Endothelial cell (in vitro differentiated cells): Measurements from ENCODE around the gene RSL24D1. TPM values are rescaled to one million over a fixed set of nuclear protein-coding genes. Genes with fewer than 3 reads are reported as not detected.
"Not testable (repeated sequence)": the region's sequence is repeated elsewhere in the genome, so short reads cannot be mapped to it uniquely, and the experiment has no call there.

Source experiments
- DNase-seq: peaks from one replicate; pipeline ENCODE4 v3.0.0; 2021; ENCODE audit warnings: low spot score
- H3K27ac Mint-ChIP-seq: one replicate; pipeline ENCODE4 v1.8.0; 2021; ENCODE audit warnings: mixed read lengths, inconsistent platforms; ENCODE audit not compliant: unreplicated experiment
- H3K27me3 Mint-ChIP-seq: one replicate; pipeline ENCODE4 v1.8.0; 2021; ENCODE audit warnings: mild to moderate bottlenecking, moderate library complexity, mixed read lengths, inconsistent platforms; ENCODE audit not compliant: unreplicated experiment
- H3K36me3 Mint-ChIP-seq: one replicate; pipeline ENCODE4 v1.8.0; 2021; ENCODE audit warnings: mild to moderate bottlenecking, low read depth, mixed read lengths, inconsistent platforms; ENCODE audit not compliant: unreplicated experiment
- H3K4me1 Mint-ChIP-seq: one replicate; pipeline ENCODE4 v1.8.0; 2021; ENCODE audit warnings: mild to moderate bottlenecking, mixed read lengths, inconsistent platforms; ENCODE audit not compliant: unreplicated experiment
- H3K4me3 Mint-ChIP-seq: one replicate; pipeline ENCODE4 v1.8.0; 2021; ENCODE audit warnings: mild to moderate bottlenecking, mixed read lengths, inconsistent platforms; ENCODE audit not compliant: unreplicated experiment
- H3K9me3 Mint-ChIP-seq: one replicate; pipeline ENCODE4 v1.8.0; 2021; ENCODE audit warnings: mixed read lengths, inconsistent platforms; ENCODE audit not compliant: unreplicated experiment
- total RNA-seq: library from RNA; stranded (reverse); fragmentation: NEBNext Ultra II Directional; extraction: Animal tissue kit (Norgen Biotek cat#: 25700); gene quantifications from one replicate; pipeline ENCODE4 v1.2.1, GENCODE V29; 2021; ENCODE audit not compliant: unreplicated experiment
- TF ChIP-seq, protein P1 (sequence below): fragments of 200-600 bp; sonication (generic); IDR thresholded peaks from one replicate; pipeline ENCODE4 v1.5.0; 2021; ENCODE audit warnings: antibody characterized with exemption; ENCODE audit not compliant: unreplicated experiment

Gene RSL24D1
- total RNA-seq, 1 donor from 2014 or later = 58.0 TPM

DNA sequence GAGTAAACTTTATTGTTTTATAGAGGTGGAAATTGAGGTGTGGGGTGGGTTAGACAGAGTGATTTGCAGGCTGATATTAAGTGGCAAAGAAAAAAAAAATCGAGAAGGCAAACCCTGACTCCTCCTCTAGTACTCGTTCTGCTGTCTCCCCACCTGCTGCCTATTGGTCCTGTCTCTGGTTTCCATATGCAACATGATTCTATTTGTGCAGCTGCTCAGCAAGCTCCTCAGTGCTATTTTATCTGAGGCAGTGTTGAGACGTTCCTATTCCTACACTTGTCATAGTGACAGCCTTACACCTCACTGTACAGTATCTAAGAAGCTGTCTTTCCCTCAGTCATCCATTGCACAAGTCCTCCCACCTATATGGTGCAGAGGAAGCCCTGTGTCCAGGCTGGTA, 45.1 kb downstream of the RSL24D1 start:
- H3K27ac Mint-ChIP-seq = no peak overlapping the region

DNA sequence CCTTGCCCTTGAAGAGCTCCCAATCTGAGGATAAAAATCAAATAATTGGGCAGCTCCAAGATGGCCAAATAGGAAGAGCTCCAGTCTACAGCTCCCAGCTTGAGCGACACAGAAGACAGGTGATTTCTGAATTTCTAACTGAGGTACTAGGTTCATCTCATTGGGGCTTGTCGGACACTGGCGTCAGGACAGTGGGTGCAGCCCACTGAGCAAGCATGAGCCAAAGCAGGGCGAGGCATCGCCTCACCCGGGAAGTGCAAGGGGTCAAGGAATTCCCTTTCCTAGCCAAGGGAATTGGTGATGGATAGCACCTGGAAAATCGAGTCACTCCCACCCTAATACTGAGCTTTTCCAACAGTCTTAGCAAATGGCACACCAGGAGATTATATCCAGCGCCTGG, 53.6 kb downstream of the RSL24D1 start:
- not testable (repeated sequence) for DNase-seq, H3K4me3 Mint-ChIP-seq, H3K4me1 Mint-ChIP-seq, H3K9me3 Mint-ChIP-seq, H3K27me3 Mint-ChIP-seq, H3K27ac Mint-ChIP-seq, H3K36me3 Mint-ChIP-seq

More for the DNA sequence above, 45.1 kb downstream of the RSL24D1 start:
- no peaks in the 10 kb centered on the region for H3K36me3 Mint-ChIP-seq
- H3K4me1 Mint-ChIP-seq = no peaks in the 10 kb centered on the region
- H3K9me3 Mint-ChIP-seq = no peaks in the 10 kb centered on the region
- H3K27me3 Mint-ChIP-seq = peaks cover 6% of the 10 kb centered on the region
- H3K4me3 Mint-ChIP-seq = no peak overlapping the region
- TF ChIP-seq, protein P1, sequence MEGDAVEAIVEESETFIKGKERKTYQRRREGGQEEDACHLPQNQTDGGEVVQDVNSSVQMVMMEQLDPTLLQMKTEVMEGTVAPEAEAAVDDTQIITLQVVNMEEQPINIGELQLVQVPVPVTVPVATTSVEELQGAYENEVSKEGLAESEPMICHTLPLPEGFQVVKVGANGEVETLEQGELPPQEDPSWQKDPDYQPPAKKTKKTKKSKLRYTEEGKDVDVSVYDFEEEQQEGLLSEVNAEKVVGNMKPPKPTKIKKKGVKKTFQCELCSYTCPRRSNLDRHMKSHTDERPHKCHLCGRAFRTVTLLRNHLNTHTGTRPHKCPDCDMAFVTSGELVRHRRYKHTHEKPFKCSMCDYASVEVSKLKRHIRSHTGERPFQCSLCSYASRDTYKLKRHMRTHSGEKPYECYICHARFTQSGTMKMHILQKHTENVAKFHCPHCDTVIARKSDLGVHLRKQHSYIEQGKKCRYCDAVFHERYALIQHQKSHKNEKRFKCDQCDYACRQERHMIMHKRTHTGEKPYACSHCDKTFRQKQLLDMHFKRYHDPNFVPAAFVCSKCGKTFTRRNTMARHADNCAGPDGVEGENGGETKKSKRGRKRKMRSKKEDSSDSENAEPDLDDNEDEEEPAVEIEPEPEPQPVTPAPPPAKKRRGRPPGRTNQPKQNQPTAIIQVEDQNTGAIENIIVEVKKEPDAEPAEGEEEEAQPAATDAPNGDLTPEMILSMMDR = no peak
- DNase-seq = no peak

DNA sequence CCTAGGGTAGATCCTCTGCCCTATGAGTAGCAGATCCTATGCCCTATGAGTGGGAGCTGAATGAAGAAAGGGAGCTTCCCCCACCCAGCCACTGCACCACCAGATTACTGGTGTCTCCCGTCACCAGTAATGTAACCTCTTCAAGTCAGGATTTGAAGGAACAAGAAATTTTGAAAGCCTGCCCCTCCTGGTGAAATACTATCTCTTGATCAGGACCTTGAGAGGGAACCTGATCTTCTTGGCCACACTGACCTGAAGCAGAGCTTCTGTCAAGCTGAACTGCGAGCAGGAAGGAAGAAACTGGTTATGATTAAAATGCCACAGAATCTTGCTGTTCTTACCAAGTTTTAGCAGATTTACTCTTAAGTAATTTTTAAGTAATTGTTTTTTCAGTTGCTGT, 62.8 kb downstream of the RSL24D1 start:
- Mint-ChIP-seq H3K9me3 (peaks cover 4% of the 10 kb centered on the region), H3K4me3 (no peak overlapping the region), H3K4me1 (peaks cover 5% of the 10 kb centered on the region), H3K36me3 (no peaks in the 10 kb centered on the region), H3K27ac (no peak overlapping the region), H3K27me3 (no peaks in the 10 kb centered on the region)
- no peak for DNase-seq
- TF ChIP-seq, protein P1 = no peak

DNA sequence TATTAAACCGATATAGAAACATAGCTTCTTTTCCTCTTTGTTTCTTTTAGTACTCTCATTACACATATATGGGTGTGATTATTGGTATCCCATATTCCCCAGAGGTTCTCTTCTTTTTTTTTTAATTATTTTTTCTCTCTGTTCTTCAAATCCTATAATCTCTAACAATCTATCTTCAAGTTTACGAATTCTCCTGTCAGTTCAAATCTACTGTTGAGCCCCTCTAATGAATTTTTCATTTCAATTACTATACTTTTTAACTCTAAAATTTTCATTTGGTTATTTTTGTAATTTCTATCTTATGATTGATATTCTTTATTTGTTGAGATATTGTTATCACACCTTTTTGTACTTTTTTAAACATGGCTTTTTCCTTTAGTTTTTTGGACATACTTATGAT, 64.1 kb downstream of the RSL24D1 start:
- Mint-ChIP-seq H3K27me3 (no peaks in the 10 kb centered on the region), H3K27ac (no peak overlapping the region), H3K4me3 (no peak overlapping the region), H3K4me1 (peaks cover 5% of the 10 kb centered on the region), H3K36me3 (no peaks in the 10 kb centered on the region), H3K9me3 (no peaks in the 10 kb centered on the region)
- TF ChIP-seq, protein P1 = no peak
- DNase-seq = no peak

Other genes with a start within 250 kb of the RSL24D1 start
- 19.4 TPM for gene RAB27A, start 92.9 kb upstream of the RSL24D1 start, total RNA-seq
- gene PIGBOS1, start 122.2 kb upstream of the RSL24D1 start, total RNA-seq = 15.4 TPM
- 12.7 TPM for gene PIGB, start 122.3 kb upstream of the RSL24D1 start, total RNA-seq
- gene CCPG1, start 211.4 kb upstream of the RSL24D1 start, total RNA-seq = 31.5 TPM
- 1.4 TPM for gene PIERCE2, start 211.6 kb upstream of the RSL24D1 start, total RNA-seq